AG08396 (cell line): ENCODE results near the gene CDKN2AIP.
A peak's percentile ranks its signal among the peaks of the same experiment; 100 is the strongest.

ENCODE experiments used
- DNase-seq: peaks from one replicate; pipeline ENCODE4 v3.0.0; 2012; ENCODE audit warnings: low spot score, mixed read lengths

Gene CDKN2AIP, protein sequence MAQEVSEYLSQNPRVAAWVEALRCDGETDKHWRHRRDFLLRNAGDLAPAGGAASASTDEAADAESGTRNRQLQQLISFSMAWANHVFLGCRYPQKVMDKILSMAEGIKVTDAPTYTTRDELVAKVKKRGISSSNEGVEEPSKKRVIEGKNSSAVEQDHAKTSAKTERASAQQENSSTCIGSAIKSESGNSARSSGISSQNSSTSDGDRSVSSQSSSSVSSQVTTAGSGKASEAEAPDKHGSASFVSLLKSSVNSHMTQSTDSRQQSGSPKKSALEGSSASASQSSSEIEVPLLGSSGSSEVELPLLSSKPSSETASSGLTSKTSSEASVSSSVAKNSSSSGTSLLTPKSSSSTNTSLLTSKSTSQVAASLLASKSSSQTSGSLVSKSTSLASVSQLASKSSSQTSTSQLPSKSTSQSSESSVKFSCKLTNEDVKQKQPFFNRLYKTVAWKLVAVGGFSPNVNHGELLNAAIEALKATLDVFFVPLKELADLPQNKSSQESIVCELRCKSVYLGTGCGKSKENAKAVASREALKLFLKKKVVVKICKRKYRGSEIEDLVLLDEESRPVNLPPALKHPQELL

DNA sequence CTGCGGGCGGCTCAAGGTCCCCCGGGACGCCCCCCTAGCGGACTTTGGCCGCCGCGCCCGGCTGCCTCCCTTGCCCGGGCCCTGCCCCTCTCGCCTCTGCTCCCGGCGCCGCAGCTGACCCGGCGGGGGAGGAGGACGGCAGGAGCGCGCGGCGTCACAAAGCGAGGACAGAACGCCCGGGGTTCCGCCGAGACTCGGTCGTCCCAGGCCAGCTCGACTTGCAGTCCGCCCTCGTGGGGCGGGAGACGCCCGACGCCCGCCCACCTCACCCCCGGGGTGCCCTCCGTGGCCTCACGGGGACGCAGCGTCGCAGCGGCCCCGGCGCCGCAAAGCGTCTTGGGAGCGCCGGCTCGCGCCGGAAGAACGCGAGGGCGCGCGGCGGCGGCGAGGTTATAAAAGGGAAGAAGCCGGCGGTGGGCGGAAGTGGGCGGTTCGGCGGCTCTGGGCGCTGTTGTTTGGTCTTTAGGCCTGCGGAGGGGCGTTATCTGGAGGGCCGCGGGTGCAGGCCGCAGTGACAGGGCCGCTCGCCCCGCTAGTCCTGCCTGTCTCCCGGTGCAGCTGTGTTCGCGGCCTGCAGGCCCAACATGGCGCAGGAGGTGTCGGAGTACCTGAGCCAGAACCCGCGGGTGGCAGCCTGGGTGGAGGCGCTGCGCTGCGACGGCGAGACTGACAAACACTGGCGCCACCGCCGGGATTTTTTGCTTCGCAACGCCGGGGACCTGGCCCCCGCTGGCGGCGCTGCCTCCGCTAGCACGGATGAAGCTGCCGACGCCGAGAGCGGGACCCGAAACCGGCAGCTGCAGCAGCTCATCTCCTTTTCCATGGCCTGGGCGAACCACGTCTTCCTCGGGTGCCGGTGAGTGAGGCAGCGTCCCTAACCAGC, at the start of gene CDKN2AIP:
Gene CDKN2AIP (plus strand): TSS at position 423 of the 883 bp plus-strand sequence. CDS start 162 bp downstream, at position 585.
- DNase-seq, result peak; percentile 95

DNA sequence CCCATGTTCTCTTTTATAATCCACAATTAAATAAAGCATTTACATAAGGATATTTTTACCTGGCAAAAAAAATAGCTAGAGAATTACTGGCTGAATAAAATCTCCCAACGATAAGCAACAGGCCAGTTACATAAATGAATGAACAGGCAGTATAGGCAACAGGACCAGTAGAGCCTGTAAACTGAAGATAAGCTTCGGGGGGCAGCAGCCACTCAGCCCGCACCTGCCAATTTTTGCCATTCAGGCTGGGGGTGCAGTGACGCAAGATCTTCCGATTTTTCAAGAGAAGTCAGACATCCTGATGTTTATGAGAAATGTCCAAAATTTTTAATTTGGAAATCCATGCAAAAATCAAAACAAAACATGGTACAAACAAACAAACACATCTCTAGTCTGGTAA, 49.0 kb upstream of the CDKN2AIP start:
- no peak for DNase-seq

DNA sequence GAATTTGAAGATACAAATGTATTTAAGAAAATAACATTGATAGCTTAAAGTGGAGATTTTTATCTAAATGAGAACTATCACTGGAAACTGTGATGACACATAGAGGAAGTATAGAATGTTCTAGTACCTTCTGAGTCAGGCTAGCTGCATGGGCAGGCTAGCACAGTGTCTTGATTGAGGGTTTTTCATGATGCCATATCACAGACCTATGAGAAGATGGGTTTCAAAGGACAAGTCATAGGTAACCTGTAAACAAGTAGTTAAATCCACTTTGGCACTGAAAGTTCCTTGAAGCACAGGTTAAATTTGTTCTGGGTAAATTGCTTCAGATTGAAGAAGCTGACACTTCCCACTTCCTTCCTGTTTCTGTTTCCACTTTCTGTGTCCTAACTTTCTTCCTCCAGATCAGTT, 48.2 kb upstream of the CDKN2AIP start:
- no peak for DNase-seq

DNA sequence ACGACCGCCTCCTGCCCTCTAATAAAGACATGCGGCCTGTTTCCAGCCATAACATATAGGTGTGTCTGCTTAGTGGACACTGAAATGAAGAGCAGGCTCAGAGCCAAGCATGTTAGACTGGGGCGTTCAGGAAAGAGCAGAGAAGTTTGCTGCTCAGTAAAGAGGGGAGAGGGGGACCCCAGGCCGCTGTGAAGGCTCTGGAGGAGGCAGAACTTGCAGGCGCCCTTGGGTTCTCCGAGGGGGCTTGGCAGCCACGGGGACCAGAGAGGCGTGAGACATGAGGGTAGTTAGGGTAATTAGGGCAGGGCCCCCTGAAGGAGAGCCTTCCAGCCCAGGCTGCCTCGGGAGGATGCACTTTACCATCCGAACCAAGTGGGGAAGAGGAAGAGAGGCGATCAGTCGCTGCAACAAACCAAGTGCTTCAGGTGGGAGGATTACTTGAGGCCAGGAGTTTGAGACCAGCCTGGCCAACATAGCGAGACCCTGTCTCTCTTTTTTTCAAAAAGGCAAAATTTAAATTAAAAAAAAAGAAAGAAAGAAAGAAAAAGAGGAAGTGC, 46.6 kb upstream of the CDKN2AIP start:
- no peak for DNase-seq

DNA sequence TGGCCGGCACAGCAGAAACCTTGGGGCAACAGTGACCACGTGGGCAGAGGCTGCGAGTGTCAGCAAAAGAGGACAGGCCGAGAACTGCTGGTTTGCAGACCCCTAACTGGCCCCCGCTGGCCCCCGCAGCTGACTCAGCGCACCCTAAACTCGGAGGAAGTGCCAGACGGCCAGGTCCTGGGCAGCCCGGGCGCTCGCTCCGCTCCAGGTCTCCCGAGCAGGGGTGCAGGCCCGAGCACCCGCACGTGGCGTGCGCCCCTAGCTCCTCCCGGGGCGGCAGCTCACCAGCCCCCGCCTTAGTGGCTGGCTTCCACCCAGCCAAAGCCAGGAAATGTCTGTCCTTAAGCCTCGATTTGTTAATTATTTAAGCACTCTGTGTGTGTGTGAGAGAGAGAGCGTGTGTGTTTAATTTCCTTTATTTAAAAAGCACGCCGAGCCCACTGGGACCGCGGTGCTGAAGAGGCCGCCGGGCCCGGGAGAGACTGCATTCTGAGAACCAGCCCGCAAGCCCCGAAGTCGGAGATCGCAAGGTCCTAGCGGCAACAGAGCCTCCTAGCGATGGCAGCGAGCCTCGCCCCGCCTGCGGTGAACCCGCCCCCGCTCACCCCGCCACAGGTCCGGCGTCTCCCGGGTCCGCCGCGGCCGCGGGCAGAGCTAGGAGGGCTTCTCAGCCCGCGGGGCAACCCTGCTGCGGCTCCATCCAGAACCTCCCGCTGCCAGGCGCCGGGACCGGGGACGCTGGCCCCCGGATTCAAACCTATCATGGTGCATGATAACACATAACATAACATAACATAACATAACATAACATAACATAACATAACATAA, 45.9 kb upstream of the CDKN2AIP start:
- DNase-seq, result peak; percentile 91

DNA sequence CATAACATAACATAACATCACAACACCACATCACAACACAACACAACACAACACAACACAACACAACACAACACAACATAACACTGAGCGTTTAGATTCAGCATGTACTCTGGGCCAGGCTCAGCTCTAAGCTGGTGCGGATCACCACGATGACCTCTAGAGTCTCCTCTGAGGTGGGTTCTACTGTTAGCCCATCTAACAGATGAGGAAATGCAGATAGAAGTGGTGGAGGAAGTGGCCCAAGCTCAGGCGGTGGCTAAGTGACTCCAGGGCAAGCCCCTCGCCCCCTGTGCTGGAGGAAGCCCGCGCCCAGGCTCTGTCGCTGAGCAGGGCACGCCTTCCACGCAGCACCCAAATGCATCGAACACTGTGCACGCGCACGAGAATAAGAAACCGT, 45.3 kb upstream of the CDKN2AIP start:
- DNase-seq, result no peak

DNA sequence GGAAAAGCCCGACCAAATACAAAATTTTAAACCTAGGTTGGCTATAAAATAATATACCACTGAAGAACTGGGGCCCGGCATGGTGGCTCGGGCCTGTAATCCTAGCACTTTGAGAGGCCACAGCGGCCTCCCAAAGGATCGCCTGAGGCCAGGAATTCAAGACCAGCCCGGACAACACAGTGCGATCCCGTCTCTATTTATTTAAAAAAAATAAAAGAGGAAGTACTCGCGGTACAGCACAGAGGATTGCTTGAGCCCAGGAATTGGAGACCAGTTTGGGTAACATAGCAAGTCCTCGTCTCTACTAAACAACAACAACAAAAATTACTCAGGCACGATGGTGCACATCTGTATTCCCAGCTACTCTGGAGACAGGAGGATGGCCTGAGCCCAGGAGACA, 44.8 kb upstream of the CDKN2AIP start:
- no peak for DNase-seq

DNA sequence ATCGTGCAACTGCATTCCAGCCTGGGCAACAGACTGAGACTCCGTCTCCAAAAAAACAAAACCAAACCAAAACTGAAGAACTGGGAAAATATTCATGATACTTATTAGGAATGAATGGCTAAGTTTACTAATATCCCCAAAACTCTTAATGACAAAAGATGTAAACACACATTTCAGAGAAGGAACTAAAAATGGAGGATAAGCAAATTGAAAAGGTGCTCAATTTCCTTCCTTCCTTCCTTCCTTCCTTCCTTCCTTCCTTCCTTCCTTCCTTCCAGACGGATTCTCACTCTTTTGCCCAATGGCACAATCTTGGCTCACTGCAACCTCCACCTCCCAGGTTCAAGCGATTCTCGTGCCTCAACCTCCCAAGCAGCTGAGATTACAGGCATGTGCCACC, 44.4 kb upstream of the CDKN2AIP start:
- no peak for DNase-seq

DNA sequence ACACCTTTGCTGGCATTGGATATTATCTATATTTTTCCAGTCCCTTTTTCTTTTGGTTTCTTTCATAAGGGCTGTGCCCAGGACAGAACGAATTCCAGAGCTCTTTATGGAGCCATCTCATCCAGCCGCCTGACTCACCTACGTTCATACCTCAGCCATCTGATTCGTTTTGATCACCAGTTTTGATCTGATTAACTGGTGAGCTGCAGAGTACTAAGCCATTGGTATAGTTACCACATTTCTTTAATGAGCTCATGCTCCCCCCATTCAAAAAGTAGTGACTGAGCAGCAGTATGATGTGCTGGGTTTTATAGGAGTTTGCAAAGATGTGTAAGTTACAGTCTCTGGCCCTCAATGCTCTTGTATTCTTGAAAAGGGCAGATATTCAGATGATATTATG, 43.0 kb upstream of the CDKN2AIP start:
- no peak for DNase-seq

DNA sequence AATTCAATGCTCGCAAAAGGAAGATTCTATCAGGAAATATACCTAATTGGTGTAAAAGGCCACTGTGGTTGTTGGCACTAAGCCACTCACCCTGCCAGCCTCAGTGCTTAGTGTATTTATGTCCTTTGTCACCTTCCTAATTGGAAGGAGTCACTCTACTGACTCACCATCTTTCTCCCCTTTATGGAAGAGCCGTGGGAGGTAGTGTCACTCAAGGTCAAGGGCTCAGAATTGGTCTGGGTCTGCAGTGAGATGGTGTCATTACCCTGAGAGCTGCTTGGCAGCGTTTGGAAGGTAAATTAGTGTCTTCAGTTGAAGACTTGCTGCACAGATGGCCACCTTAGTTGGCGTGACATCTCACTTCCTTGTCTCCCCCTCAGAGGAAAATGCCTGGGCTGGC, 41.7 kb upstream of the CDKN2AIP start:
- DNase-seq, result no peak

DNA sequence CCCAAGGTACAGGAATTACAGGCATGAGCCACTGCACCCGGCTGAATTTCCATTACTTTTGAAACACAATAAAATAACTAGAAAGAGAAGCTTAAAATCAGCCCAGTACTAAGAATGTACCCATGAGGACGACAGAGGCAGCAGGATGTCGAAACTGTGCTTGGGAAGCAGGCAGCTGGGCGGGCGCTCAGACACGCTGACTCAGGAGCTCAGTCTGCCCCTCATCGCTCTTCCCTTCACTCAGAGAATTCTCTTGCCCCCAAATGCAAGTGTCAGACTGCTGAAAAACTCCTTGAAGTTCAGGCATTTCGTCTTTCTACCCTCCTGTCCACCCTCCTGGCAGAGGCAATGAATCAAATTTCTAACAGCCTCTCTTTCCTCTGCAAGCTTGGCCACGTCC, 41.0 kb upstream of the CDKN2AIP start:
- DNase-seq, result no peak

DNA sequence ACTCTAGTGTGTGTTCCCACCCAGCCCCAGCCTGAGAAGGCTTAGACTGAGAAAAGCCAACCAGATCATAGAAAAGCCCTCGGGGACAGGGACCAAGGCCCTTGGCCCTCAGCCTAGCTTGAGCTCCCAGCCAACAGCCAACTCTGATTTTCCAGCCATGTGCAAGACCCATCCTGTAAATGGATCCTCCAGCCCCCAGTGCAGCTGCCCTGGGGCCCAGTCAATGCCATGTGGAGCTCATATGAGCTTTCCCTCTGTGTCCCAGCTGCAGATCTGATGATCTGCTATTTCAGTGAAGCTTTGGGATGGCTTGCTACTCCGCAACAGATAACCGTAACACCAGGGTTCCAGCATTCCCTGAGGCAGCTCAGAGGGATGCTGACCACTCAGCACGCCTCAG, 40.5 kb upstream of the CDKN2AIP start:
- no peak for DNase-seq

DNA sequence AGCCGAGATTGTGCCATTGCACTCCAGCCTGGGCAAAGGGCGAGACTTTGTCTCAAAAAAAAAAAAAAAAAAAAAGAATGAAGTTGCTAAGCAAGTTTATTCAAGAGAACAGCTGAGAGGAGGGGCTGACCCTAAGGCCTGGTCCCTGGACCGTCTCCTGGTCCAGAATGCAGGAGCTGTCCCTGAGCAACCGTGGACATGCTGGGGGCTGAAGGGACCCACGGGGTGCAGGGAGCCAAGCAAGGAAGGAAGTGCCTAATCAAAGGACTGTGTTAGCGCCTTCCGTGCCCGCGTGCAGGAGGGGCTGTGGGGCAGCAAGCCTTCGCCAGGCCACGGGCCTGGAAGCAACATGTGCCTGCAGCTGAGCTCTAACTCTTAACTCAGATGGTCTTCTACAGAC, 39.1 kb upstream of the CDKN2AIP start:
- no peak for DNase-seq

DNA sequence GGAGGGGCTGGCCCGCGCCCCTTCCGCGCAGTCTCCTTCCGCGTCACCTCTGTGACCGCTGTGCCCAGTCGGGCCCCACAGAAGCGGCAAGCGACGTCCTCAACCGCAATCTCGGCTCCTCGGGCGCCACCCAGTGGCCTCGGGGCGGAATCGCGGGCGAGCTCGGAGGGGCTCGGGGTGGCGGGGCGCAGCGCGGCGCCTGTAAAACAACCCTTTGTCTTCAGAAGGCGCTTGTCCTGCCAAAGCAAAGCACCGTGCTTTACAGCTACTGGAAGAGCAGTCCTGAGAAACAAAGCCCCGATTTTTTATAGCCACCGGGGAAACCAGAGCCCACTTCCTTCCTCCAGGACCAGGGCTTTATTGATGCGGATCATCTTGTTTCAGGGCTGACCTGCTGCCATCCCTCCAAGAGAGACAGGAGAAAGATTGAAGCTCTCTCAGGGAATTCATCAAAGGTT, 37.3 kb upstream of the CDKN2AIP start:
- DNase-seq, result peak; percentile 84

DNA sequence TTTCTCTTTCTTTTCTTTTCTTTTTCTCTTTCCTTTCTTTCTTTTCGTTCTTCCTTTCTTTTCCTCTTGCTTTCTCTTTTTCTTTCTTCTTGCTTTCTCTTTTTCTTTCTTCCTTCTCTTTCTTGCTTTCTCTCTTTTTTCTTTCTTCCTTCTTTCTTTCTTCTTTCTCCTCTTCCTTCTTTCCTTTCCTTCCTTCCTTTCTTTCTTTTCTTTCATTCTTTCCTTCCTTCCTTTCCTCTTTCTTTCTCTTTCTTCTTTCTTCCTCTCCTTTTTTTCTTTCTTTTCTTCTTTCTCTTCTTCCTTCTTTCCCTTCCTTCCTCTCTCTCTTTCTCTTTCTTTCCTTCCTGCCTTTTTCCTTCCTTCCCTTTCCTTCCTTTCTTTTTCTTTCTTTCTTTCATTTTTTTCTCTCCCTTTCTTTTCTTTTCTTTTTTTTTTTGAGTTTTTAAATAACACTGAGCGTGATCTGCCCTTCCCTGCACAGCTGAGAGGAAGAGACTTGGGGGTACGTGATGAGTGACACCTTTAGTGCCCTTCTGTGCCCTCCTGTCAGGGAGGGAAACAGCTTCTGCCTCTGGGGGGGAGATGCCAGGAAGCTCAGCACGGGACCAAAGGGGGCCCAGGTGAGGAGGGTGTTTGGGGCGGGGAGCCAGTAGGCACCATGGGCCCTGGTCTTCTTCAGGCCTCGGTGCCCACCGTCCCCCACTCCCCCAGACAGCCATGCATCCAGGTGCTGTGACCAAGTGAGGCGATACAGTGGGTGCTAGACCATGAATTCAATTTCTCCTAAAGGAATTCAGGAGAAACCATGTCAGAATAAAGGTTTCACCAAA, 36.6 kb upstream of the CDKN2AIP start:
- no peak for DNase-seq

DNA sequence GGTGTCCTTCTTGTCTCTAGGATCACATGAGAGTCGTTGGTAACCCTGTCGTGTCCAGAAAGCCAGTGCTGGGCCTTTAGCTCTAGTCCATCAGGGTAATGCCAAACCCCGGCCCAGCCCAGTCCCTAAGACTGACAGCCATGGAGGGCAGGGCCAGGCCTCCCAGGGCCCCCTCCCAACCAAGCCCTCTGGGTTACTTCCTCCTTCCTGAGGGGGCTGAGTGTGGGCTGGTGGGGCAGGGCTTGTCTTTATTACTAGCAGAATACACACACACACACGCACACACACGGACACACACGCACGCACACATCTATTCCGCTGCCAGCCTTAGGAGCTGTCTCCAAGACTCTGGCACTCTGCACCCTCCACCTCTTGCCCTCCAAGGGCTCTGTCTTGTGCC, 35.6 kb upstream of the CDKN2AIP start:
- no peak for DNase-seq

DNA sequence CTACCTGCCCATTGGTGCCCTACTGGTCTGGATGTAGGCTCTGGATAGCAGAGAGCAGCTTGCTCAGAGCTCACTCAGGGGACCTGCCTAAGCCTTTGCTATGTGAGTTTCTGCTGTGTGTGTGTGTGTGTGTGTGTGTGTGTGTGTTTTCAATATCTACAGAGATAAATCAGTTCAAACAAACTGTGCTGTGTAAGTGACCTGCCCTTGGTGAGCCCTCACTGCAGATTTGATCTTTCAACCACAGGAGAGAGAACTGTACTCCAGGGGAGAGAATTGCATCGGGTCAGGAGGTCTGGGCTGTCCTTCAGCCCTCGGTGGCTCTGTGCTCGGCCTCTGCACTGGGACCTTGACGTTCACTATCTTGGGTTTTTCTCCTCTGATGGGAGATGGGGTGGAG, 35.0 kb upstream of the CDKN2AIP start:
- no peak for DNase-seq

DNA sequence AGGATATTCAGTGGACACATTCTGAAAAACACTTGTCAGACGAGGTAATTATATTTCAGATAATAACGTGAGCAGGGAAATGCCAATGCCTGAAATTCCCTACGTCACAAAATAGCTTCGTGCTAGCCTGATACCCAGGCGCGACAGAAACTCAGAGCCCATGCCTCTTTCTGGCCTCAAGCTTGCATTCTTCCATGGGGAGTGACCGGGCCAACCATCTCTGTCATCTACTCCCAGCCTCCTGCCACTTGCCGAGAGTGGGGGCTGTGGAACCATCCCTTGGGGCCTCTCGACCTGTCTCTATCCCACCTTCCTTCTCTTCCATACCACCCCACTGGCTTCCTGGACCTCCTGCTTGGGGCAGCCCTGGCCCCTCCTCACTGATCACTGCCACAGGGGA, 34.5 kb upstream of the CDKN2AIP start:
- no peak for DNase-seq

DNA sequence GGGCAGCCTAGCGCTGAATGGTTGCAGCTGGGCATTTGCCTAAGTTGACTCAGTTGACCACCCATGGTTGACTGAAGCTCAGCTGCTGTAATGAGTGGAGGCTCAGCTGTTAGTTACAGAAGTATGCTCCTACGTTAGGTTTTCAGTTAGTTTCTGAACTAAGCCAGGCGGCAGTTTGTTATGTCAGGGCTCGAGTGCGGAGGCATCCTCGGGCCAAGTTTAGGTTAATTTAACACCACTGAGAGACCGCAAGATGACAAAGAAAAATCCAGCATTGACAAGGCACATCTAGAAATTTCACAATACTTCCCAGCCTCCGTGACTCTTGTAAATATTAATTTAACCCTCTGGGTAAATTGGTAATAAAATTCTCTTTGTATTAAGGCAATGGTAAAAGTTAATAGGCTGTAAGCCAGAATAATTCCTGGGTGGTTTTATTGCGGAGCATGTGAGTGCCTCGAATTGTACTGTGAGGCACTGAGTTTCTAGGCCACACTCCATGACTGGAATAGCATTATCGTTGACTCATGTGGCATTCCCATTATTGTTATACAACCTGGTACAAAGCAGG, 33.1 kb upstream of the CDKN2AIP start:
- no peak for DNase-seq

DNA sequence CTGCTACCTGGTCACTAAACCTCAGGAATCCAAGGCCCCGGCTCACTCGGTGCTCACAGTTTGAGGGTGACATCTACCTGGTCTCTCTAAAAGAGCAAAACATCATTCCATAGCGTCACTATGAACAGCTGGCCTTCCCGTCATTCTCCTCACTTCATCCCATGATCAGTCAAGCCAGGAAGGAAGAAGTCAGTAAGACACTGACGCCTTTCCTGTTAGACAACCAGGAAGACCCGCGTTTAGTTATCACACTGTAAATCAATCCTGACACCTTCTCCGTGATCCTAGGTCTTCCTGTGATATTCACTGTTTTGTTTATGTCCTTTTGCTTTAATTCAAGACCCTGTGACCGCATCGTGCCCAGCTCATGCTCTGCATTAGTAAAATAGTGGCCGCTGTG, 31.6 kb upstream of the CDKN2AIP start:
- DNase-seq, result no peak
